ENCODE results near the gene BEAN1. TPM values are rescaled to one million over a fixed set of nuclear protein-coding genes. Genes with fewer than 3 reads are reported as not detected.

The BEAN1 gene
- total and polyA plus RNA-seq, 9 of the 15 experiments (the other 6 are each of a cell fraction or from before 2014, with no cell fraction given) = not detected

- TF ChIP-seq E4F1 (CRISPR knock-in tag; IDR thresholded peaks at IDR 0.05; ENCODE audit: borderline replicate concordance) (no peak), ZNF444 (CRISPR knock-in tag; IDR thresholded peaks at IDR 0.05) (no peak)
Observed at GRCh38 chr16:66517586-66518263, 90.6 kb downstream of the BEAN1 start (continued).

- Histone ChIP-seq H3K9ac (ENCODE audit: insufficient read depth in 1 of 2, low read depth in 2 of 2, low read length in 2 of 2) (peak overlapping the region in 1 of 2 experiments; percentile 59; a peak in 1 of 4 replicates), H3K4me3 (no peak overlapping the region), H4K20me1 (replicated peaks; ENCODE audit: control insufficient read depth, insufficient read depth, low read length) (no peaks in the 10 kb centered on the region), H2AFZ (ENCODE audit: low read depth, low read length) (no peak overlapping the region), H3K9me1 (ENCODE audit: control insufficient read depth, insufficient read depth, low read length) (no peaks in the 10 kb centered on the region), H3K4me1 (replicated peaks in 1 of 2; ENCODE audit: control insufficient read depth in 2 of 2, insufficient read depth in 2 of 2, low read length in 2 of 2) (peaks cover 37 to 45% of the 10 kb centered on the region in 2 experiments), H3K27ac (ENCODE audit: extremely low read depth, low read depth, low read length) (no peak overlapping the region), H3K79me2 (ENCODE audit: control insufficient read depth, insufficient read depth, low read length) (no peaks in the 10 kb centered on the region), H3K27me3 (ENCODE audit: control insufficient read depth in 2 of 2, insufficient read depth in 2 of 2, low read length in 2 of 2) (no peaks in the 10 kb centered on the region), H3K9me3 (replicated peaks; ENCODE audit: control insufficient read depth, insufficient read depth, low read depth, low read length) (no peaks in the 10 kb centered on the region), H3K36me3 (ENCODE audit: control insufficient read depth, insufficient read depth, low read length) (no peaks in the 10 kb centered on the region), H3K4me2 (ENCODE audit: insufficient read depth, low read length) (no peak overlapping the region)
- in situ Hi-C loops (cut with MboI) (no loop called here), intact Hi-C loops (cut with micrococcal nuclease) (no loop called here)
- 75% methylated on average over 10 of the region's 11 CpGs for WGBS (ENCODE audit: insufficient coverage, low coverage, missing lambda C conversion rate)
- BruUV-seq (replicated peaks) = no TSS peak
- CTCF ChIA-PET (ENCODE audit: low intra/inter-chr PET ratio) = no interaction called here
- ATAC-seq (no peak), FAIRE-seq (no peak), DNase-seq (ENCODE audit: extremely low read depth in 1 of 4, low spot score in 3 of 4) (no peak)
- POLR2A ChIA-PET = interaction anchor here (1.0 kb wide), 1 partner anchor 19 kb away, joined by 6 read pairs; no protein-coding TSS in a partner anchor
- no peak for TF ChIP-seq ETV1 (tag; conservative IDR thresholded peaks at IDR 0.05; ENCODE audit: low read depth)
- TF ChIP-seq EGR1 (conservative IDR thresholded peaks at IDR 0.05) = peak; percentile 46
Observed at GRCh38 chr16:66519482-66520373, 92.6 kb downstream of the BEAN1 start.

Measured in K562 (cell line).